Activated CD8-positive, alpha-beta memory T cell treated with anti-CD3 and anti-CD28 coated beads, Interleukin-2, amount 10 ng/mL, durations not matched to agents 7 days and 5 days (primary cell): Measurements from ENCODE around the gene CXCL12. TPM values are rescaled to one million over a fixed set of nuclear protein-coding genes. Genes with fewer than 3 reads are reported as not detected.

Source experiments
- ATAC-seq: fragments of 150-1000 bp; cut with Tn5 transposase; one replicate; pipeline ENCODE4 v1.10.0; 2021; ENCODE audit warnings: moderate library complexity
- CTCF ChIA-PET: fragments of 350-600 bp; sonication (Branson Sonifier 250); formaldehyde crosslinking; loops from one replicate; lab custom pipeline; 2021; ENCODE audit warnings: antibody characterized with exemption; lab: Charles Lee
- DNase-seq: peaks from one replicate; pipeline ENCODE4 v3.0.0-alpha.2; 2020
- H3K27ac Mint-ChIP-seq: one replicate; pipeline ENCODE4 v1.8.0; 2021; ENCODE audit warnings: mild to moderate bottlenecking, mixed read lengths
- H3K27me3 Mint-ChIP-seq: one replicate; pipeline ENCODE4 v1.8.0; 2021; ENCODE audit warnings: mixed read lengths
- H3K36me3 Mint-ChIP-seq: one replicate; pipeline ENCODE4 v1.8.0; 2021; ENCODE audit warnings: mild to moderate bottlenecking, mixed read lengths
- H3K4me1 Mint-ChIP-seq: one replicate; pipeline ENCODE4 v1.8.0; 2021; ENCODE audit warnings: mixed read lengths
- H3K4me3 Mint-ChIP-seq: one replicate; pipeline ENCODE4 v1.8.0; 2021; ENCODE audit warnings: mild to moderate bottlenecking, moderate library complexity, mixed read lengths
- H3K9me3 Mint-ChIP-seq: one replicate; pipeline ENCODE4 v1.8.0; 2022; ENCODE audit warnings: low read depth, mixed read lengths
- total RNA-seq, 2 experiments: library from RNA; stranded (reverse); gene quantifications; one replicate each; pipeline ENCODE4 v1.2.3, GENCODE V29; 2021

CXCL12 gene
- total RNA-seq, 2 experiments from 2014 or later: not detected

GRCh38 chr10:44374155-44374554 is 10.7 kb downstream of the CXCL12 start:
- no peak for DNase-seq
- no peaks in the 10 kb centered on the region for H3K36me3 Mint-ChIP-seq
- H3K27ac Mint-ChIP-seq: no peak overlapping the region
- no peak for ATAC-seq
- H3K9me3 Mint-ChIP-seq: no peaks in the 10 kb centered on the region
- no peaks in the 10 kb centered on the region for H3K27me3 Mint-ChIP-seq
- CTCF ChIA-PET: no interaction called here
- no peaks in the 10 kb centered on the region for H3K4me1 Mint-ChIP-seq
- H3K4me3 Mint-ChIP-seq: no peak overlapping the region

GRCh38 chr10:44373341-44373995 is 11.4 kb downstream of the CXCL12 start:
- no peaks in the 10 kb centered on the region for H3K4me1 Mint-ChIP-seq
- H3K9me3 Mint-ChIP-seq: no peaks in the 10 kb centered on the region
- CTCF ChIA-PET: no interaction called here
- ATAC-seq (no peak), DNase-seq (no peak)
- H3K36me3 Mint-ChIP-seq: no peaks in the 10 kb centered on the region
- H3K27ac Mint-ChIP-seq: no peak overlapping the region
- no peak overlapping the region for H3K4me3 Mint-ChIP-seq
- H3K27me3 Mint-ChIP-seq: no peaks in the 10 kb centered on the region

- no peaks in the 10 kb centered on the region for H3K9me3 Mint-ChIP-seq
- ATAC-seq (no peak), DNase-seq (no peak)
- H3K27ac Mint-ChIP-seq: no peak overlapping the region
- CTCF ChIA-PET: no interaction called here
- no peaks in the 10 kb centered on the region for H3K27me3 Mint-ChIP-seq
- H3K36me3 Mint-ChIP-seq: no peaks in the 10 kb centered on the region
- H3K4me3 Mint-ChIP-seq: no peak overlapping the region
- H3K4me1 Mint-ChIP-seq: no peaks in the 10 kb centered on the region
Observed at GRCh38 chr10:44372181-44372580, 12.7 kb downstream of the CXCL12 start.

- ATAC-seq: no peak
- no peak overlapping the region for H3K4me3 Mint-ChIP-seq
- CTCF ChIA-PET: no interaction called here
Observed at GRCh38 chr10:44370731-44371248, 14.1 kb downstream of the CXCL12 start.

GRCh38 chr10:44369854-44370253 is 15.0 kb downstream of the CXCL12 start:
- ATAC-seq (no peak), DNase-seq (no peak)
- no peak overlapping the region for H3K27ac Mint-ChIP-seq
- H3K9me3 Mint-ChIP-seq: no peaks in the 10 kb centered on the region
- H3K4me3 Mint-ChIP-seq: no peak overlapping the region
- no peaks in the 10 kb centered on the region for H3K4me1 Mint-ChIP-seq
- H3K36me3 Mint-ChIP-seq: no peaks in the 10 kb centered on the region
- no peaks in the 10 kb centered on the region for H3K27me3 Mint-ChIP-seq
- CTCF ChIA-PET: no interaction called here

More at GRCh38 chr10:44370731-44371248, 14.1 kb downstream of the CXCL12 start:
- Mint-ChIP-seq H3K36me3 (no peaks in the 10 kb centered on the region), H3K27me3 (no peaks in the 10 kb centered on the region), H3K4me1 (no peaks in the 10 kb centered on the region), H3K9me3 (no peaks in the 10 kb centered on the region), H3K27ac (no peak overlapping the region)
- no peak for DNase-seq

GRCh38 chr10:44369296-44369695 is 15.6 kb downstream of the CXCL12 start:
- ATAC-seq: no peak
- Mint-ChIP-seq H3K4me3 (no peak overlapping the region), H3K27ac (no peak overlapping the region), H3K36me3 (no peaks in the 10 kb centered on the region), H3K4me1 (no peaks in the 10 kb centered on the region), H3K27me3 (no peaks in the 10 kb centered on the region), H3K9me3 (no peaks in the 10 kb centered on the region)
- no peak for DNase-seq
- CTCF ChIA-PET: interaction anchor here (0.8 kb wide), 1 partner anchor 686 kb away, joined by 3 read pairs; no protein-coding TSS in a partner anchor

- no peak for DNase-seq
- Mint-ChIP-seq H3K4me3 (no peak overlapping the region), H3K27ac (no peak overlapping the region), H3K36me3 (no peaks in the 10 kb centered on the region), H3K4me1 (no peaks in the 10 kb centered on the region), H3K9me3 (no peaks in the 10 kb centered on the region), H3K27me3 (no peaks in the 10 kb centered on the region)
- CTCF ChIA-PET: interaction anchor here (0.8 kb wide), 1 partner anchor 686 kb away, joined by 3 read pairs; no protein-coding TSS in a partner anchor
- no peak for ATAC-seq
Observed at GRCh38 chr10:44368637-44369036, 16.3 kb downstream of the CXCL12 start.

GRCh38 chr10:44366941-44367630 is 17.8 kb downstream of the CXCL12 start:
- Mint-ChIP-seq H3K27ac (no peak overlapping the region), H3K36me3 (no peaks in the 10 kb centered on the region), H3K27me3 (no peaks in the 10 kb centered on the region), H3K4me1 (no peaks in the 10 kb centered on the region), H3K9me3 (no peaks in the 10 kb centered on the region), H3K4me3 (no peak overlapping the region)
- no peak for DNase-seq
- CTCF ChIA-PET: no interaction called here
- no peak for ATAC-seq

- Mint-ChIP-seq H3K27me3 (no peaks in the 10 kb centered on the region), H3K9me3 (no peaks in the 10 kb centered on the region), H3K36me3 (no peaks in the 10 kb centered on the region), H3K27ac (no peak overlapping the region), H3K4me3 (no peak overlapping the region), H3K4me1 (no peaks in the 10 kb centered on the region)
- DNase-seq (no peak), ATAC-seq (no peak)
- CTCF ChIA-PET: no interaction called here
Observed at GRCh38 chr10:44364566-44364965, 20.3 kb downstream of the CXCL12 start.

GRCh38 chr10:44363716-44364115 is 21.2 kb downstream of the CXCL12 start:
- Mint-ChIP-seq H3K4me1 (no peaks in the 10 kb centered on the region), H3K9me3 (no peaks in the 10 kb centered on the region), H3K4me3 (no peak overlapping the region), H3K27me3 (no peaks in the 10 kb centered on the region), H3K36me3 (no peaks in the 10 kb centered on the region), H3K27ac (no peak overlapping the region)
- no peak for DNase-seq
- CTCF ChIA-PET: no interaction called here
- ATAC-seq: no peak

- Mint-ChIP-seq H3K4me1 (no peaks in the 10 kb centered on the region), H3K27ac (no peak overlapping the region), H3K4me3 (no peak overlapping the region), H3K9me3 (no peaks in the 10 kb centered on the region), H3K27me3 (no peaks in the 10 kb centered on the region), H3K36me3 (no peaks in the 10 kb centered on the region)
- no peak for DNase-seq
- CTCF ChIA-PET: no interaction called here
- ATAC-seq: no peak
Observed at GRCh38 chr10:44362866-44363711, 21.8 kb downstream of the CXCL12 start.

- DNase-seq (no peak), ATAC-seq (no peak)
- Mint-ChIP-seq H3K4me3 (no peak overlapping the region), H3K27me3 (no peaks in the 10 kb centered on the region), H3K9me3 (no peaks in the 10 kb centered on the region), H3K36me3 (no peaks in the 10 kb centered on the region), H3K27ac (no peak overlapping the region), H3K4me1 (no peaks in the 10 kb centered on the region)
- CTCF ChIA-PET: no interaction called here
Observed at GRCh38 chr10:44361109-44361508, 23.8 kb downstream of the CXCL12 start.

GRCh38 chr10:44358080-44358771 is 26.7 kb downstream of the CXCL12 start:
- ATAC-seq (no peak), DNase-seq (no peak)
- Mint-ChIP-seq H3K27me3 (no peaks in the 10 kb centered on the region), H3K4me3 (no peak overlapping the region), H3K36me3 (no peaks in the 10 kb centered on the region), H3K9me3 (no peaks in the 10 kb centered on the region), H3K27ac (no peak overlapping the region), H3K4me1 (no peaks in the 10 kb centered on the region)
- CTCF ChIA-PET: interaction anchor here (1.5 kb wide), 1 partner anchor 29 kb away, joined by 3 read pairs; no protein-coding TSS in a partner anchor
